NCI-H1105 (cell line): Measurements from ENCODE around the gene ATG4D.

Experiments
- DNase-seq: peaks from one replicate; lab custom pipeline; 2025; lab: John Stamatoyannopoulos, UW

Gene ATG4D

GRCh38 chr19:10543420-10544241 is at the start of gene ATG4D:
Gene ATG4D (plus strand): TSS chr19:10543904. CDS start chr19:10544091, 187 bp downstream.
- DNase-seq: peak; percentile 96

GRCh38 chr19:10497371-10497770 is 46.3 kb upstream of the ATG4D start:
- DNase-seq: no peak

- DNase-seq: no peak
Measured at GRCh38 chr19:10499550-10500246, 44.0 kb upstream of the ATG4D start.

GRCh38 chr19:10500247-10500592 is 43.5 kb upstream of the ATG4D start:
- DNase-seq: no peak

GRCh38 chr19:10501971-10502523 is 41.7 kb upstream of the ATG4D start:
- DNase-seq: peak; percentile 74

DNA sequence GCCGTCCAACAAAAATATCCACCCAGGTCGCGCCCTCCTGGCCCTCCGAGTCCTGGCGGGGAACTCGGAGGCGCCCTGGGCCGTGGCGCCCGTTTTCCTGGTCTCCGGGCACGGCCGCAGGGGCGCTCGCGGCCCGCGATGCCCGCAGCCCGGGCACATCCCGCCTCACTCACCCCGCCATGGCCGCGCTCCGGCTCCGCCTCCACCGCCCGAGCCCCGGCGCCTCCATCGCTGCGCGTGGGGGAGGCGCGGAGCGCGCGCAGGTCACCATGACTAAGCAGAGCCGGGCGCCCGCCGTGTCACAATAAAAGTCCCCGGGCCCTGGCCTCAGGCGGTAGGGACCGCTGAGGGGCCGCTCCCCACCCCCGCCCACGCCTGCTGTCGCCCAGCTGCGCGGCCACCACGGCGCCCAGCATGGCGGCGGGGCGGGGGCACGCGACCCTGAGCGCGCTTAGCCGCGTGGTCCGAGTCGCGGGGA is 41.1 kb upstream of the ATG4D start:
- peak; percentile 95 for DNase-seq

DNA sequence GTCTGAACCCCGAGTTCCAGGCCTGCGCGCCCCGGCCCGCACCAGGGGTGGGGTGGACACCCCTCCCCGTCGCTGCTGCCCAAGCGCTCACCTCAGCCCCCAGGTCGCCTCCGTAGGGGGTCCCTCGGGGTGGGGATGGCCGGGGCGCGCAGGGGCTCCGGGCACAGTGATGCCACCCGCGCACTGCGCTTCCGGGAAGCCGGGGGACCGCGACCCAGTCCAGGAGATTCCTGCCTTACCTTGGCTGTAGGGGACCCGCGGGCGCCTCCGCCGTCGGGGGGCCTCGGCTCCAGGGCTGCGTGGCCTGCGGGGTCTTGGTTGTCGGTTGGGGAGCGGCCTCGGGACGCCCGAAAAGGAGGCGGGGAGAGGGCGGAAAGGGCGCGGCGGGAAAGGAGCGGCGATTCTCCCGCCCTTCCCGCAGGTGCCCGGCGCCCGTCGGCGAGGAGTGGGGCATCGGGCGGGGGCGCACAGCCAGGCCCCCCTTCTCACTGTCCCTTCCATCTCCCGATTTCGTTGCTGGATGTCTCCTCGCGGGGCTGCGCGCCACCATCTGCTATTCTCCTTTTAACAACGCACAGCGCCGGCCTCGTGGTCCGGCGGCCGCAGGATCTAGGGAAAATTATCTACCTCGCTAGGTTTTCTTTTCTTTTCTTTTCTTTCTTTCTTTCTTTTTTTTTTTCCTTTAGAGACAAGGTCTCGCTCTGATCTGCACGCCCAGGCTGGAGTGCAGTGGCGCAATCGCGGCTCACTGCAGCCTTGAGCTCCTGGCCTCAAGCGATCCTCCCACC is 40.5 kb upstream of the ATG4D start, which contains the start of gene KEAP1:
Gene KEAP1 (minus strand): TSS at position 355 of the 788 bp plus-strand sequence. CDS start 3,323 bp downstream, outside the sequence.
- DNase-seq: peak; percentile 36

- no peak for DNase-seq
Measured at GRCh38 chr19:10505583-10506229, 38.0 kb upstream of the ATG4D start.

DNA sequence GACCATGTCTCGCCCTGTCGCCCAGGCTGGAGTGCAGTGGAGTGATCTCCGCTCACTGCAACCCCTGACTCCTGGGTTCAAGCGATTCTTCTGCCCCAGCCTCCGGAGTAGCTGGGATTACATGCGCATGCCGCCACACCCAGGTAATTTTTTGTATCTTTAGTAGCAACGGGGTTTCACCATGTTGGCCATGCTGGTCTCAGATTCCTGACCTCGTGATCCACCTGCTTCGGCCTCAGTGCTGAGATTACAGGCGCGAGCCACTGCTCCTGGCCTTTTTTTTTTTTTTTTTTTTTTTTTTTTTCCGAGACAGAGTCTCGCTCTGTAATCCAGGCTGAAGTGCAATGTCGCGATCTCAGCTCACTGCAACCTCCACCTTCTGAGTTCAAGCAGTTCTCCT is 35.7 kb upstream of the ATG4D start:
- DNase-seq: no peak

- DNase-seq: no peak
Measured at GRCh38 chr19:10508707-10509106, 35.0 kb upstream of the ATG4D start.

DNA sequence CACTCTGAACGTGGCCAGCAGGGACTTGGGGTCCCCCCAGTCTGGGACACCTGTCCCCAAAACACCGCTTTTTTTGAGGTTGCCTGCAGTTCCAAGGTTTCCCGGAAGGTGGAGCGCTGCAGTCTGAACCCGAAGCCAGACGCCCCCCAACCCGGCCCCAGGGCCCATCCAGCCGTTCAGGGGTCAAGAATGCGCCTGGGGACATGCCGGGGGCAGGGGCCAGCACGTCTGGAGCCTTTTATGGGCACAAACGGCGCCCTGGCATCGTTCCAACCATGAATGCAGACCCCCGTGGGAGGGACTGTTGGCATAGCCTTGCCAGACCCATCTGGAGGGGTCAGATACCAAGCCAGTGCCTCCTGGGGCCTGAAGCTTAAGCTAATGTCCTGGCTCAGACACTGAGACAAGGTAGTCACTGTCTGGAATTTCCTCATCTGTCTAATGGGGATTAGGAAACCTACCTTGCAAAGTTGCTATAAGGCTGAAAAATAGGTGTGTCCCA is 33.4 kb upstream of the ATG4D start:
- no peak for DNase-seq

DNA sequence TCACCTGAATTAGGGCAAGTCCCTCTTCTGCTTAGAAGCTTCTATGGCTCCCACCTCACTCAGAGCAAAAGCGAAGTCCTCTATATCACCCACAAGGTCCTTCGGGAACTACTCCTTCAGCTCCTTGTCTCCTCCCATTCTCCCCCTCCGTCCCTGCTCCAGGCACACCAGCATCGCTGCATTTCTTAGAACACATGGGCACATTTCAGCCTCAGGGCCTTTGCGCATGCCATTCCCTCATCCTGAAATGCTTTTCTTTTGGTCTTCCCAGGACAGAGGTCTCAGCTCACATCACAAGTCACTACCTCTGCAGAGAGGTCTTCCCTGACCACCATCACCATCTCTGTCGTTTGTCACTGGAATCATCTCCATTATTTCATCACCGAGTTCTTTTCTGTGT is 30.5 kb upstream of the ATG4D start:
- no peak for DNase-seq

DNA sequence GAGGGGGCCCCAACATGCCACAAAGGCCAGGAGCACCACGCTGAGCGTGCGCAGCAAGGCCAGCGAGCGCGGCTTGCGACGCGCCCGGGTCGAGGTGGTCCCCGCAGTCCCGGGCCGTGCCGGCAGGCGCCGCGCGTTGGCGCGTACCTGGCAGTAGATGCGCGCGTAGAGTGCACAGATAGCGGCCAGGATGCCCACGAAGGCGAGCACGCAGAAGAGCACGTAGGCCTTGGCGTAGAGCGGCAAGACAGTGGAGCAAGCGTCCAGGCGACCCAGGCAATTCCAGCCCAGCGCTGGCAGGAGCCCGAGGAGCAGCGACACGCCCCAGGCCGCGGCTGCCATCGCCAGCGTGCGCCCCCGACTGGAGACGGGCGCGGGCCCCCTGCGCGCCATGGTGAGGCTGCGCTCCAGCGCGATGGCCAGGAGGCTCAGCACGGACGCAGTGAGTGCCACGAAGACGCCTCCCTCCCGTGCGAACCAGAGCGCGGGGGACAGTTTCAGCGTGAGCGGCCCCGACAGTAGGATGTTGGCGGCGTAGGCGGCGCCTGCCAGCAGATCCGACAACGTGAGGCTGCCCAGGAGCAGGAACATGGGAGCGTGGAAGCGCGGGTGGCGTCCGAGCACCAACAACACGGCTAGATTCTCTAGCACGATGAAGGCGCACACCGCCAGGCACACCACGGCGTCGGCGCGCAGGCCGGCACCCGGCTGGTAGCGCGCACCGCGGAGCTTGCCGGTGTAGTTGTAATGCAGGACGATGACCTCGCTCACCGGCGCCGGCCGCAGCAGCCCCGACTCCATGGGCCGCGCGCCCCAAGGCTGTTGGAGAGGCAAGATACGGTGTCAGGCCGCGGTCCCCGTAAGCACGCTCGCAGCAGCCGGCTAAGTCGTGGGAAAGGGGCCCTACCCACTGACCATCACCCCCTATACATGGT is 29.2 kb upstream of the ATG4D start:
- no peak for DNase-seq

DNA sequence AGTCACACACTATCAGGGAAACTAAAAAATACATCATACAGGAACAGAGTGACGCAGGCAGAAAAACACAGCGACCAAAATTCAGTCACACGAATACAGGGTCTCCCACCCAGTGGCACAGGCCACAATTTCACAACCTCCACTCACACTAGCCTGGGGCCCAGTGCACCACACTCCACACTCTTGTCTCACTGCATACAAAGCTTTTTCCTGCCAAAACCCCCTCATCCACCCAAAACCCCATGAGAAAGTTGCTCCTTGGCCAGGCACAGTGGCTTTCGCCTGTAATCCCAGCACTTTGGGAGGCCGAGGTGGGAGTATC is 27.7 kb upstream of the ATG4D start:
- no peak for DNase-seq

DNA sequence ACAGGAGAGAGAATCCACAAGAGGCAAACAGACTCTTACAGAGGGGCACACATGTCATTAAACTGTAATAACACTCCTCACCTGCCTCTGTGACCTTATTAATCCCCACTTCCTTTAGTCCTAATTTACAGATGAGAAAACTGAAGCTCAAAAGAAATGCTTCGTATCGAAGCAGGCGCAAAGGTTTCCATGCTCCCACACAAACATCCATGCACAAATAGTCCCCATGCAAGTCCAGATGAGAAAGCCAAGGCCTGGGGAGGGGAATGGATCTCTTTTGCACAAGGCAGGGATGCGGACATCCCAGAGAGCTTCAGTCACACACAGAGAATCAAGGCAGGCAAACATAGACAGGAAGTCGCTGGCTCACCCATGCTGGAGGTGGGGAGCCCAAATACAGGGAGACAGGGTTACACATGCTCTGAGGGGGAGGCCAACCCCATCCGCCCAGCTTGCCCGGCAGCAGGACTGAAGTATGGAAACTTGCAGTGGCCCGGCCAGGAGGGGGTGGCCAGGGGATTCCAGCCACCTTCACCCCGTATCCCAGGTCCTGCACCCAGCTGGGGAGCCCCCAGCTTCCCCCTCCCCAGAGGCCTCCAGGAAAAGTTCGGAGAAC is 26.9 kb upstream of the ATG4D start:
- DNase-seq: no peak

GRCh38 chr19:10517361-10517759 is 26.3 kb upstream of the ATG4D start, which contains the start of gene S1PR5:
Gene S1PR5 (minus strand): TSS chr19:10517447. CDS start chr19:10515011, 2,436 bp downstream.
- peak; percentile 58 for DNase-seq

DNA sequence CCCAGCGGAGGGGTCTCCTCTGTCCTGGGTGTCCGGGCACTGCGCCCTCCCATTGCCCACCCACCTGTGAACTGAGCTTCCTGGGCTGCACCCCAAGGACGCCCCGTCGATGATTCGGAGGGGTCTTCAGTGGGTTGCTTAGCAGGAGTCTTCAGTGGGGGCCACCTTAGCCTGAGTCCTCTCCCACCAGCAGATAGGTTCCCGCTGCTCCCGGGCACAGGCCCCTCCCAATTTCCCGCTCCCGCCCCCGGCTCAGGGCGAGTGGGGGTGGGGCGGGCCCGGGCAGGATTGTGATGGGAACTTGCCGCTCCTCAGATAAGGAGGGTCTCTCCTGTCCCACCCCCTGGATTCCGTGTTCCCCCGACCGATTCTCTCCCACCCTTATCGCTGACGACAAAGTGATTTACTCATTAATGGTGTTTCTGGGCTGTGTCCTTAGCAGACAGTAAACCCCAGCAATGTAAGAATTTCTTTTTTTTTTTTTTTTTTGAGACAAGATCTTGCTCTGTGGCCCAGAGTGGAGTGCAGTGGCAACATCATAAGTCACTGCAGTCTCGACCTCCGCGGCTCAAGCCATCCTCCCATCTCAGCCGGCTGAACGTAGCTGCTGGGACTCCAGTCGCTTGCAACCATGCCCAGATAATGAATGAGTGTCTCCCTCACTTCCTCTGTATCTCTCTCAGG is 25.8 kb upstream of the ATG4D start:
- peak; percentile 58 for DNase-seq

DNA sequence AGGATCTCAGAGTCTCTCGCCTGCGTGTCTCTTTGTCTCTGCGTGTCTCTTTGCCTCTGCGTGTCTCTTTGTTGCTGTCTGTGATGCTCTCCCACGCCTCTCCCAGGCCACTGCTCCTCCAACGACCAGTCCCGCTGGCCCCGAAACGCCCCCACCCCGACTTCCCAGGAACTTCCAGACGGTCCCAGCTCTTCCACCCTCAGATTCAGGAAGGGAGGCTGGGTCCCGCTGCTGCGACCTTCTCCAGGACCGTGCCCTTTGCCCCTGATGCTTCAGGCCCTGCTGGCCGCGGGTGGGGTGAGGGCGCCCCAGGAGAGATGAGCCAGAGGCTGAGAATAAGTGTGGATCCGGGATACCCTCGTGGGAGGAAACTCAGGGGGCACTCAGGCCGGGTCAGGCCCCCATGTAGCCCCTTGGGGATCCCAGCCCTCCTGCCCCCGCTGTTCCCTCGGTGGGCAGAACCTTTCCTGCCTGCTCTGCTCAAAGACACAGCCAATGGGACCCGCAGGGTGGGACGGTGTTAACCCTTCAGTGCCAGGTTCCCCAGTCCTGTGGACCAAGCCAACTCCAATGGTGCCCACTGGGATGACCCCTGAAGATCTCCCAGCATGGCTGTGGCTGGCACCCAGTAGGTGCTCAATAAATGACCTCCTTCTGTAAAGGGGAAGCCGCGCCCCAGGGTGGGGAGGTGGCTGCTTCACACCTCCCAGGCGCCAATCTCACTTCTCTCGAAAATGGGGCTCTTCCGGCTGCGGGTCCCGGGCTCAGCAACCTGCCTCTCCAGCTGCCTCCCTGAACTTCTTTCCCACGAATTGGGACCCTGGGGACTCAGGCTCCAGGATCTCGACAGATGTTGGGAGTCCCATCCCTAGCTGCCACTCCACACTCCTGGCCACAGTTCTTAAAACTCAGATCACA is 25.0 kb upstream of the ATG4D start:
- DNase-seq: no peak
